ENCODE measurements around the gene CALD1.

DNA sequence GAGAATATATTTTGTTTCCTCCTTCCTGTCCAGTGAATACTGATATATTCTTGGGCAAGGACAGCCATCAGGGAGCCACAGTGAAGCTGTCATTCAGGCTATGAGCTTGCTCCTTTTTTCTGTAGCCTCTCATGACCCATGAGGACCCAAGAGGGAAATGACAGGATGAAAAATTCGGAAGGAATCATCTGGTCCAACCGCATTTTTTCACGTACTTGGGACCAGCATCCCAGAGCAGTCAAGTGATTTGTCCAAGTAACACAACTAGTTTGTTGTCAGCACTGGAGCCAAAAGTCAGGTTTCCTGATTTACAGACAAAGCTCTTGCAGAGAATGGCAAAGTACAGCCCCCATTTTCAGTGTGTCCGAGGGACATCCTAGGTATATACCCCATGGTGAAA is 159.7 kb downstream of the CALD1 start:
- no peak for TF ChIP-seq POLR2A (IDR thresholded peaks at IDR 0.05)
- TF ChIP-seq, protein P1, sequence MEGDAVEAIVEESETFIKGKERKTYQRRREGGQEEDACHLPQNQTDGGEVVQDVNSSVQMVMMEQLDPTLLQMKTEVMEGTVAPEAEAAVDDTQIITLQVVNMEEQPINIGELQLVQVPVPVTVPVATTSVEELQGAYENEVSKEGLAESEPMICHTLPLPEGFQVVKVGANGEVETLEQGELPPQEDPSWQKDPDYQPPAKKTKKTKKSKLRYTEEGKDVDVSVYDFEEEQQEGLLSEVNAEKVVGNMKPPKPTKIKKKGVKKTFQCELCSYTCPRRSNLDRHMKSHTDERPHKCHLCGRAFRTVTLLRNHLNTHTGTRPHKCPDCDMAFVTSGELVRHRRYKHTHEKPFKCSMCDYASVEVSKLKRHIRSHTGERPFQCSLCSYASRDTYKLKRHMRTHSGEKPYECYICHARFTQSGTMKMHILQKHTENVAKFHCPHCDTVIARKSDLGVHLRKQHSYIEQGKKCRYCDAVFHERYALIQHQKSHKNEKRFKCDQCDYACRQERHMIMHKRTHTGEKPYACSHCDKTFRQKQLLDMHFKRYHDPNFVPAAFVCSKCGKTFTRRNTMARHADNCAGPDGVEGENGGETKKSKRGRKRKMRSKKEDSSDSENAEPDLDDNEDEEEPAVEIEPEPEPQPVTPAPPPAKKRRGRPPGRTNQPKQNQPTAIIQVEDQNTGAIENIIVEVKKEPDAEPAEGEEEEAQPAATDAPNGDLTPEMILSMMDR (IDR thresholded peaks at IDR 0.05), result no peak

Data from uterus (tissue), 2 donors.